Body of pancreas (tissue), 4 donors: ENCODE data around the gene FOXK1. TPM values are rescaled to one million over a fixed set of nuclear protein-coding genes. Genes with fewer than 3 reads are reported as not detected.

Source experiments
- ATAC-seq: fragments of 150-250 bp; one replicate; pipeline ENCODE4 v1.9.1; 2016
- DNase-seq, 4 donors: peaks; one replicate each; pipeline ENCODE4 v3.0.0-alpha.2; 2019
- H3K27ac ChIP-seq, 4 donors: fragments of 200-600 bp; sonication (generic); 1 replicate in 3 of 4; 2 replicates in 1 of 4; pipeline versions ENCODE4 v1.5.1 to v1.6.1; 2016 to 2019; ENCODE audit warnings: mild to moderate bottlenecking in 1 of 4, mixed read lengths in 1 of 4, moderate library complexity in 1 of 4
- H3K27me3 ChIP-seq, 2 donors: fragments of 200-600 bp; sonication (generic); one replicate each; pipeline ENCODE4 v1.6.0; 2016; ENCODE audit warnings: mild to moderate bottlenecking in 1 of 2
- H3K36me3 ChIP-seq, 2 donors: fragments of 200-600 bp; sonication (generic); replicated peaks in 1 of 2; 2 replicates each; pipeline ENCODE4 v1.5.1; 2016; ENCODE audit warnings: low read depth in 2 of 2; ENCODE audit not compliant: insufficient read depth in 1 of 2
- H3K4me1 ChIP-seq: fragments of 200-600 bp; sonication (generic); one replicate; pipeline ENCODE4 v1.6.0; 2016
- H3K4me3 ChIP-seq, 2 donors: fragments of 200-600 bp; sonication (generic); 1 replicate in 1 of 2; 2 replicates in 1 of 2; pipeline ENCODE4 v1.5.1; 2016 to 2019
- H3K9me3 ChIP-seq, 3 donors: fragments of 200-600 bp; sonication (generic); 1 replicate in 2 of 3; 2 replicates in 1 of 3; pipeline ENCODE4 v1.5.1; 2016
- POLR2A ChIP-seq, 3 donors: fragments of 450-650 bp; IDR thresholded peaks; one replicate each; pipeline ENCODE4 v1.6.1; 2016; ENCODE audit warnings: antibody characterized with exemption in 3 of 3, mild to moderate bottlenecking in 2 of 3
- WGBS, 2 donors: methylation state at CpG; one replicate each; pipeline ENCODE4 v1.1.5; 2017; 5-methylcytosine and 5-hydroxymethylcytosine counted together
- intact Hi-C: fragments of 100-400 bp; cut with DNase I; formaldehyde crosslinking; loops from one replicate; pipeline ENCODE4 v1.15.1; 2023
- total RNA-seq, 2 donors: library from RNA; depleted of rRNA; stranded (reverse); fragments of >200 nt; gene quantifications; one replicate each; pipeline ENCODE4 v1.1.0, GENCODE V29; 2016
- TF ChIP-seq, protein P1 (sequence below), 7 experiments: fragments of 450-650 bp in 4 of 7; fragments of 200-600 bp in 3 of 7; sonication (generic) in 3 of 7; IDR thresholded peaks; one replicate each; pipeline ENCODE4 v1.5.1; 2016 to 2019; ENCODE audit warnings: antibody characterized with exemption in 7 of 7

Gene FOXK1
- total RNA-seq, 2 donors from 2014 or later: 16.2 to 17.6 TPM

DNA sequence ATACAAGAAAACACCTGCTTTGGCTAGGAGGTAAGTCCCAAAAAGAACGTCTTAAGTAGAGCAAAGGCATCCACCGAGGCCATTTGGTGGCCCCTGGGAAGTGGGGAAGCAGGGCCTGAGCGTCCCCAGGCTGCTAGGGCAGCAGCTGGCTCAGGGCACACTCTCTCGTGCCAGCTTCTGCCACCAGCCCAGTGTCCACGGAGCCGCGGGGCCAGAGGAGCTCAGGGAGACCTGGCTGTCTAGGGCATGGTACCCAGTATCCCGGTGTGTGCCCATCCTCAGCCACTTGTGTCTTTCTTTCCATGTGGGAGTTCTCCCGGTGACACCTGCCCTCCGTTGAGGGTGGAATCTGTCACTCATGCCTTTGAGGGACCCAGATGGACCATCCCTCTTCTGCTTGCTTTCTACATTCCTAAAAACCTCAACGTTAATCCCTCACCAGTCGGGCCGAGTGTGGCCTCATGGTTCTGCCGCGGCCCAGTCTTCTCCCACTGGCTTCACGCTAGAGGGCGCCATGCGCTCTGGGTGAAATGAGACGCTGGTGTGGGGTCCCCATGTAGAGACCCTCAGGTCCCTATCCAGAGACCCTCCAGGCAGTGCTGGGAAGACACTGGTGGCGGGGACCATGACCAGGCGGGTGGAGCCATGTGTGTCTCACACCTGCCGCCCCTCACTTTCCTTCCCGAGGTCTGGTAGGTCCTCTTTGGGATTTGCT is 83.8 kb downstream of the FOXK1 start:
- DNase-seq: no peak
- intact Hi-C loops: no loop called here
- Histone ChIP-seq H3K27me3 (no peaks in the 10 kb centered on the region), H3K27ac (no peak overlapping the region), H3K4me1 (no peaks in the 10 kb centered on the region), H3K9me3 (no peaks in the 10 kb centered on the region), H3K36me3 (peaks cover 15 to 23% of the 10 kb centered on the region in 2 donors), H3K4me3 (no peak overlapping the region)
- ATAC-seq: no peak
- TF ChIP-seq POLR2A (IDR thresholded peaks at IDR 0.05): no peak
- TF ChIP-seq, protein P1, sequence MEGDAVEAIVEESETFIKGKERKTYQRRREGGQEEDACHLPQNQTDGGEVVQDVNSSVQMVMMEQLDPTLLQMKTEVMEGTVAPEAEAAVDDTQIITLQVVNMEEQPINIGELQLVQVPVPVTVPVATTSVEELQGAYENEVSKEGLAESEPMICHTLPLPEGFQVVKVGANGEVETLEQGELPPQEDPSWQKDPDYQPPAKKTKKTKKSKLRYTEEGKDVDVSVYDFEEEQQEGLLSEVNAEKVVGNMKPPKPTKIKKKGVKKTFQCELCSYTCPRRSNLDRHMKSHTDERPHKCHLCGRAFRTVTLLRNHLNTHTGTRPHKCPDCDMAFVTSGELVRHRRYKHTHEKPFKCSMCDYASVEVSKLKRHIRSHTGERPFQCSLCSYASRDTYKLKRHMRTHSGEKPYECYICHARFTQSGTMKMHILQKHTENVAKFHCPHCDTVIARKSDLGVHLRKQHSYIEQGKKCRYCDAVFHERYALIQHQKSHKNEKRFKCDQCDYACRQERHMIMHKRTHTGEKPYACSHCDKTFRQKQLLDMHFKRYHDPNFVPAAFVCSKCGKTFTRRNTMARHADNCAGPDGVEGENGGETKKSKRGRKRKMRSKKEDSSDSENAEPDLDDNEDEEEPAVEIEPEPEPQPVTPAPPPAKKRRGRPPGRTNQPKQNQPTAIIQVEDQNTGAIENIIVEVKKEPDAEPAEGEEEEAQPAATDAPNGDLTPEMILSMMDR (IDR thresholded peaks at IDR 0.05): no peak
- 79 to 80% methylated on average over 15 to 23 of the region's 23 CpGs for WGBS, 2 donors

DNA sequence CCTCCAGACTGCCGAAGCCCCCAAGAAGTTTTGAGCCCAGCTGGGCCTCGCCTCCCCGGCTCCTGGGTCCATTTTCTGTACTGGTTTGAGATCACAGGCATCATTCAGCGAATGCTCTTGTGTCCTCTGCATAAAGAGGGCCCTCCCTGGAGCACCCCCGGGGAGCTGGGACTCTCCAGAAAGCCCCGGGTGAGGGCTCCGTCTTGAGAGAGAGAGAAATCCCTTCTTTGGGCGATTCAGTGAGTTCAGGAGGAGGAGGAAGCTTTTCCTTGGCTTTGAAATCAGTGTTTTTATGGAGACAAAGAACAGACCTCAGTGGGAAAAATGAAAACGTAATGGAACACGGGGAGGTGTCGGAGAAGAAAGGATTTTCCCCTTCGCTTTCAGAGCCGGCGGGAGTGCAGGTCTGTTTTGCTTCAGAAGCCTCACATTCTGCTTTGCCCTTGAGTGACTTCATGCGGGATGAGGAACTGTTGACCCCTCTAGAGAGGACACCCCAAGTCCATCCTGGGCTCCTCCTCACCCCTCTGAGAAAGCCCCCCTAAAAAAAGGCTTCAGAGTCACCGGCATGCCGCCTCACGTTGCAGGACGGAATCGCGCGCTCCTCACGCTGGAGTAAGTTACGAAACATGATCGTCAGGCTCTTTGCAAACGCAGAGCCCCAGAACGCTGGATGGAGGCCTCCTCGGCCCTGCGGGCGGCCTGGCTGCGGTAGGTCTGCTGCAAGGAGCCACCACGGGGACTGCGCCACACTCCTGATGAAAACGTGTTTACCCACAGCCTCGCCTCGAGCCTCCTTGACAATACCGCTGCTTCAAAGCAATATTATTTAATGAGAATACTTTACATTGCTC is 84.8 kb downstream of the FOXK1 start:
- Histone ChIP-seq H3K4me1 (no peaks in the 10 kb centered on the region), H3K27ac (no peak overlapping the region), H3K9me3 (no peaks in the 10 kb centered on the region), H3K36me3 (peaks cover 6 to 17% of the 10 kb centered on the region in 2 donors), H3K27me3 (no peaks in the 10 kb centered on the region), H3K4me3 (no peak overlapping the region)
- WGBS, 2 donors: 87 to 92% methylated on average over 36 to 37 of the region's 37 CpGs
- no peak for DNase-seq
- TF ChIP-seq, protein P1 (IDR thresholded peaks at IDR 0.05): no peak
- TF ChIP-seq POLR2A (IDR thresholded peaks at IDR 0.05): no peak
- ATAC-seq: peak; percentile 16
- intact Hi-C loops: no loop called here

DNA sequence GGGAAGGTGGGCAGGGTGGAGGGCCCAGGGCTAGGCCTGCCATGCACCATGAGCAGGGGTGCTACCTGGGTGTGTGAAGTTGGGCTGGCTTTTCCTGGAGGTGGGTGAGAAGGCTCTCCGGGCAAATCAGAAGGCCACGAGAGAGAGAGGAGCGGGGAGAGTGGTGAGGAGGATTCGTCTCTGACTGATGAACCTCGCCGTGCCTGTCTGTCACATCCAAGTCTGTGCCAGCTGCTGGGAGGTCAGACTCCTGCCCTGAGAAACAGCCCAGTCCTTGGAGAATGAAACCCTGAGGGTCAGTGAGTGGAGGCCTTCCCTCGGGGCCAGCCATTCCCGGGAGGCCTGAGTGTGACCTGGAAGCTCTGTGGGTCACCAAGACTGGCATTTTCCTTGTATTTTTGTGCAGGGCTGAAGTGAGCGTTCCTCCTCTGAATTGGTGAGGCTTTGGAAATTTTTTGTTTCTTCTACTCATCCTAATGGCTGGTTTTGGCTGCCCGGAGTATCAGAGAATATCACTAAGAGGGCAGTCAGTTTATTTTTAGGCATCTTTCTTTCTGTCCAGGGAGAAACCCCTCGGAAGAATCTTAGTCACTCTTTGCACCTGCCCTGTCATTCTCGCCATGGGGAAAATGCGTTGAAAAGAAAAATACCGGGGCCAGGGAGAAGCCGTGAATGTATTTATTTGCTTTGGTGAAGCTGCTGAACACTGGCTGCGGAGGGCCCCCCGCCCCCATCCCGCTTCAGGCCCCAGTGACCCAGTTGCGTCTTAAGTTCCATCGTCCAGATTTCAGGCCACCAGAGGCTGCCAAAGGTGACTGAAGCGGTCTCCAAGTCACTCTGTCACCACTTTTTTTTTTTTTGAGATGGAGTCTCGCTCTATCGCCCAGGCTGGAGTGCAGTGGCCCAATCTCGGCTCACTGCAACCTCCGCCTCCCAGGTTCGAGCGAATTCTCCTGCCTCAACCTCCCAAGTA is 86.8 kb downstream of the FOXK1 start:
- Histone ChIP-seq H3K4me1 (peaks cover under 1% of the 10 kb centered on the region), H3K4me3 (no peak overlapping the region), H3K27ac (no peak overlapping the region), H3K36me3 (no peaks in the 10 kb centered on the region), H3K9me3 (no peaks in the 10 kb centered on the region), H3K27me3 (no peaks in the 10 kb centered on the region)
- TF ChIP-seq, protein P1 (IDR thresholded peaks at IDR 0.05): no peak
- no peak for TF ChIP-seq POLR2A (IDR thresholded peaks at IDR 0.05)
- WGBS, 2 donors: 87 to 91% methylated on average over 26 to 27 of the region's 27 CpGs
- no peak for ATAC-seq
- DNase-seq: no peak
- intact Hi-C loops: no loop called here

DNA sequence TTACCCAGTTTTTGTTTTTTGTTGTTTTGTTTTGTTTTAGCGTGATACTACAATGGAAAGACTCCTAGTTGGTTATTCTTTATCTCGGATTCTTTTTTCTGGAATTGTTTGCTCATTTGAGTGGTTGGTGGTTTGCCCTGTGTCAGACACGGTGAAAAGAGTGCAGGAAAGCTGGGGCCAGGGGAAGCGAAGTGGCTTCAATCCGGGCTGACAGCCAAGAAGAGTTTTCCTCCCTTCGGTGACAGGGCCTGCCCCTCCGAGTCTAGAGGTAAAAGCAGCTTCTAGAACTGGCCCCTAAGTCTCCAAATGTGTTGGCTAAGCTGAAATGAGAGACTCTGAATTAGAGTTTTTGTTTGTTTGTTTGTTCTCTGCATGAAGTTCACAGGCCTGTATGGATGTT is 87.7 kb downstream of the FOXK1 start:
- TF ChIP-seq POLR2A (IDR thresholded peaks at IDR 0.05): no peak
- TF ChIP-seq, protein P1 (IDR thresholded peaks at IDR 0.05): no peak
- 34 to 39% methylated on average over 7 of the region's 7 CpGs for WGBS, 2 donors
- DNase-seq: no peak

More for the DNA sequence above, 87.7 kb downstream of the FOXK1 start:
- ATAC-seq: no peak
- Histone ChIP-seq H3K9me3 (no peaks in the 10 kb centered on the region), H3K4me3 (no peak overlapping the region), H3K36me3 (no peaks in the 10 kb centered on the region), H3K27me3 (no peaks in the 10 kb centered on the region), H3K27ac (no peak overlapping the region), H3K4me1 (peaks cover 9% of the 10 kb centered on the region)
- intact Hi-C loops: no loop called here
